ENCODE results near the gene ST8SIA2. TPM values are rescaled to one million over a fixed set of nuclear protein-coding genes. Genes with fewer than 3 reads are reported as not detected.

The ST8SIA2 gene
- total RNA-seq, 1 experiment from 2014 or later: 2.9 TPM

GRCh38 chr15:92463352-92463751 lies 69.7 kb downstream of the ST8SIA2 start:
- POLR2A ChIA-PET: no interaction called here
- Mint-ChIP-seq H3K36me3 (no peaks in the 10 kb centered on the region), H3K9me3 (no peaks in the 10 kb centered on the region), H3K4me1 (no peaks in the 10 kb centered on the region), H3K4me3 (no peak overlapping the region), H3K27me3 (ENCODE audit: low read depth) (no peaks in the 10 kb centered on the region; the same call in 1 of the 2 replicates), H3K27ac (no peak overlapping the region)
- ATAC-seq (no peak; the same call in 1 of the 2 replicates), DNase-seq (ENCODE audit: low spot score) (no peak)
- CTCF ChIA-PET: no interaction called here
- TF ChIP-seq ARID4B (CRISPR knock-in tag; IDR thresholded peaks at IDR 0.05; ENCODE audit: borderline replicate concordance) (no peak), SMAD3 (CRISPR knock-in tag; IDR thresholded peaks at IDR 0.05; ENCODE audit: borderline replicate concordance) (no peak), OVOL2 (CRISPR knock-in tag; IDR thresholded peaks at IDR 0.05; ENCODE audit: borderline replicate concordance) (no peak), ZNF232 (CRISPR knock-in tag; IDR thresholded peaks at IDR 0.05) (no peak), ZBTB21 (CRISPR knock-in tag; IDR thresholded peaks at IDR 0.05; ENCODE audit: borderline replicate concordance) (no peak), ZNF396 (CRISPR knock-in tag; IDR thresholded peaks at IDR 0.05; ENCODE audit: borderline replicate concordance) (no peak), ELF4 (CRISPR knock-in tag; IDR thresholded peaks at IDR 0.05; ENCODE audit: low read depth) (no peak), CTCF (IDR thresholded peaks at IDR 0.05) (no peak), ZNF671 (CRISPR knock-in tag; IDR thresholded peaks at IDR 0.05) (no peak), ATF3 (CRISPR knock-in tag; conservative IDR thresholded peaks at IDR 0.05) (no peak), ZNF317 (CRISPR knock-in tag; IDR thresholded peaks at IDR 0.05; ENCODE audit: borderline replicate concordance, low read depth) (no peak), MAX (CRISPR knock-in tag; IDR thresholded peaks at IDR 0.05) (no peak), ZNF423 (CRISPR knock-in tag; IDR thresholded peaks at IDR 0.05) (no peak), NR3C1 (CRISPR knock-in tag; conservative IDR thresholded peaks at IDR 0.05; ENCODE audit: low read depth) (no peak)

GRCh38 chr15:92463826-92464225 lies 70.1 kb downstream of the ST8SIA2 start:
- no peak overlapping the region for H3K27ac Mint-ChIP-seq
- no peaks in the 10 kb centered on the region; the same call in 1 of the 2 replicates for H3K27me3 Mint-ChIP-seq (ENCODE audit: low read depth)
- H3K36me3 Mint-ChIP-seq: no peaks in the 10 kb centered on the region
- H3K4me3 Mint-ChIP-seq: no peak overlapping the region
- no peak for DNase-seq (ENCODE audit: low spot score)
- H3K4me1 Mint-ChIP-seq: no peaks in the 10 kb centered on the region
- TF ChIP-seq ZBTB21 (CRISPR knock-in tag; IDR thresholded peaks at IDR 0.05; ENCODE audit: borderline replicate concordance) (no peak), ERG (CRISPR knock-in tag; IDR thresholded peaks at IDR 0.05) (no peak), TCF7 (CRISPR knock-in tag; IDR thresholded peaks at IDR 0.05; ENCODE audit: low read depth) (no peak), EMX1 (CRISPR knock-in tag; IDR thresholded peaks at IDR 0.05) (no peak), KAT7 (CRISPR knock-in tag; IDR thresholded peaks at IDR 0.05; ENCODE audit: borderline replicate concordance) (no peak), NFYB (CRISPR knock-in tag; conservative IDR thresholded peaks at IDR 0.05; ENCODE audit: low read depth) (no peak)
- ATAC-seq: no peak
- POLR2A ChIA-PET: no interaction called here
- CTCF ChIA-PET: no interaction called here
- H3K9me3 Mint-ChIP-seq: no peaks in the 10 kb centered on the region

All from WTC11 (cell line).